NCI-H1417 (cell line): ENCODE data around the gene DYNLT1.
"Not testable (repeated sequence)": the region's sequence is repeated elsewhere in the genome, so short reads cannot be mapped to it uniquely, and the experiment has no call there.

Experiments used
- DNase-seq, 3 experiments: peaks; one replicate each; lab custom pipeline; 2025; lab: John Stamatoyannopoulos, UW

Gene DYNLT1

GRCh38 chr6:158644231-158645063, at the start of gene DYNLT1:
TSS of gene DYNLT1 (minus strand) at chr6:158644743. CDS start at chr6:158644708, 35 bp downstream.
- DNase-seq, result peak; percentile 88 to 99 (median 98)

DNA sequence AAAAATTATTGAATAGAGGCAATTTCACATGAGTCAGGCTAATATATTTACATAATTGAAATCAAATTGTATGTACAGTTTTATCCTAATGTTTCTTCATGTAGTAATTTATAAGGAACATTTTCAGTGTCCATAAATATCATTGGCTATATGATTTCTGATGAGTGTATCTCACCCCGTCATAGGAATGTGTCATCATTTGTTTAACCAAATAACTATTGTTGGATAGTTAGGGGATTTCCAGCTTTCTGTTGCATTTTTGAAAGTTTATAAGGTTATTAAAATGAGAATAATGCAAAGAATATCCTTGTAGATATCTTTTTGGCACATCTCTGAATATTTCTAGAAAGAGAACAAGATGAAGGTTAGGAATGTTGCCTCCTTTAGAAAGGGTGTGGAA, 44.3 kb upstream of the DYNLT1 start:
- no peak for DNase-seq

GRCh38 chr6:158687506-158687905, 43.0 kb upstream of the DYNLT1 start:
- DNase-seq, result no peak

DNA sequence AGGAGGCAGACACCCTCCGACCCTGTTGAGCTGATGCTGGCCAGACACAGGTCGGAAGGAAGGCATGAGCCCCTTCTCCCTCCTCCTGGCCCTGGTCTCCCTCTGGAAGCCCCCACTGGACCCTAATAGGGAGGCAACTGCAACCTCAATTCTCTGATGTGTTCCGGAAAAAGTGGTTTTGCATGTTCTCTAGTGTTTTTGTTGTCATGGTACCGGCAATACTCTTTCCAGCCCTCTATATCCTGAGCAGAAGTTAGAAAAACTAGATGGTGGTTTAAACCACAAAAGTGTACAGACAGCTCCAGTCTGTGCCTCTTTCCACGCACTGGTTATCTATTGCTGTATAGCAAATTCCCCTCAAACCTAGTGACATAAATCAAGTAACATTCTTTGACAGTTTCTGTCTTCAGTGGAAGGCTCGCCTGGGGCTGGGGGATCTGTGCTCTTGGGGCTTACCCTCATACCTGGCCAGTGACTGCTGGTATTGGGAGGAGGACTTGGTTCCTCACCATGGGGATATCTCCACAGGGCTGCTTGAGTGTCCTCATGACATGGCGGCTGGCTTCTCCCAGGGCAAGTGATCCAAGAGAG, 42.3 kb upstream of the DYNLT1 start:
- no peak for DNase-seq

DNA sequence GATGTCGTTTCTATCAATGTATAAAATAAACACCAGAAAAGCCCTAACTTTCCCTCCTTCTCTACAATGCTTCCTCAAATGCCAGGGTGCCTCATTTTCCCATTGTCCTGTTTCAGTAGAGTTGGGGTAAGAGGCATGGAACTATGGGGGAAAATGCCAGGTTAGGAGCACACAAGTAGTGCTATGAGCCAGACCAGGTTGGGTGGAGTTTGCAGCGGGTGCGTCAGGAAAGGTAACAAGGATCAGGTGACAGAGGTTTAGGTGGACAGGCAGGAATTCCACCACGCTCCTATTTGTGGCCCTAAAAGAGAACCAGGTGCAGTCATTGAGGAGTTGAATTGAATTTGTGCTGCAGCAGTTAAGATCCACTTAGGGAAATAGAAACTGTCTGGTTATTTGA, 41.8 kb upstream of the DYNLT1 start:
- DNase-seq, result no peak

DNA sequence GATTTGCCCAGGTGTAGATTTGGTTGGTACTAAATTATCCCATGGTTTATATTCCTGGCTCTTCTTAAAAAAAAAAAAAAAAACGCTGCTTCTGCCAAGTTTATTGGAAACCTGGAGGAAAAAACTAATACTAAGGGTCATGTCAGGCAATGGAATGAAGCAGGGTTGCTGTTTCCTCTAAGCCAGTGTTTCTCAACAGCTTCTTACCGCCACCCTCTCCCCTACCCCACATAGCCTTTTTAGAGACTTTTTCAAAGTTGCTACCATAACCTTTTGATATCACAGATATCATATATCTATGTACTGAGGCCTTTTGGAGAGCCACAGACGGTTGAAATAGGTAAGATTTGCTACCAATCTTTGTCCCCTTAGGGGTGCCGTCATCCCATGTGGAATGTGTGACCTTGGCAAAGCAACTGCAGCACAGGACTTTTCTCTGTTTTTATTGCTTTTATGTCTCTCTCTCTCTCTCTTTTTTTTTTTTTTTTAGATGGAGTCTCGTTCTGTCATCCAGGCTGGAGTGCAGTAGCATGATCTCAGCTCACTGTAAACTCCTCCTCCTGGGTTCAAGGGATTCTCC, 40.3 kb upstream of the DYNLT1 start:
- no peak for DNase-seq

DNA sequence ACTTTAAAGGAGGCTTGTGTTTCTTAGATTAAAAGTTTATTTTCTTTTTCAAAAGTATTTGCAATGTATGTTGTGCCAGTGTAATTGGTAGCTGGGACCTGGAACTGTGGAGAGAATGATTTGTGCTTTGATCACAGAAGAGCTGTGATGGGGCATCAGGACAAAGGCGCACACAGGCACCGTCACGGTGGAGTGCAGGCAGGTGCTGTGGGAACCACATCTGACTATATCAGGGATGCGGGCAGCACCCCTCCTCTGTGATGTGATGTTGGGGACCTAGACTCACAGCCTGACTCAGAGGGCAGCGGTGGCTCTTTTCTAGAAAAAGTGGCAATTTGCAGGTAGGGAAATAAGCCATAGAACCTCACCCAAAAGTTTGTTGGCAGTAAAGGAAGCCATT, 39.8 kb upstream of the DYNLT1 start:
- no peak for DNase-seq

- no peak for DNase-seq
Observed at GRCh38 chr6:158680481-158680880, 35.9 kb upstream of the DYNLT1 start.

- no peak for DNase-seq
Observed at GRCh38 chr6:158680015-158680414, 35.5 kb upstream of the DYNLT1 start.

- DNase-seq, result no peak
Observed at GRCh38 chr6:158677906-158678578, 33.5 kb upstream of the DYNLT1 start.

DNA sequence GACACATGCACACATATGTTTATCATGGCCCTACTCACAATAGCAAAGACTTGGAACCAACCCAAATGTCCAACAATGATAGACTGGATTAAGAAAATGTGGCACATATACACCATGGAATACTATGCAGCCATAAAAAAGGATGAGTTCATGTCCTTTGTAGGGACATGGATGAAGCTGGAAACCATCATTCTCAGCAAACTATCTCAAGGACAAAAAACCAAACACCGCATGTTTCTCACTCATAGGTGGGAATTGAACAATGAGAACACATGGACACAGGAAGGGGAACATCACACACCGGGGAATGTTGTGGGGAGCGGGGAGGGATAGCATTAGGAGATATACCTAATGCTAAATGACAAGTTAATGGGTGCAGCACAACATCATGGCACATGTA, 32.6 kb upstream of the DYNLT1 start:
- DNase-seq, result not testable (repeated sequence)

DNA sequence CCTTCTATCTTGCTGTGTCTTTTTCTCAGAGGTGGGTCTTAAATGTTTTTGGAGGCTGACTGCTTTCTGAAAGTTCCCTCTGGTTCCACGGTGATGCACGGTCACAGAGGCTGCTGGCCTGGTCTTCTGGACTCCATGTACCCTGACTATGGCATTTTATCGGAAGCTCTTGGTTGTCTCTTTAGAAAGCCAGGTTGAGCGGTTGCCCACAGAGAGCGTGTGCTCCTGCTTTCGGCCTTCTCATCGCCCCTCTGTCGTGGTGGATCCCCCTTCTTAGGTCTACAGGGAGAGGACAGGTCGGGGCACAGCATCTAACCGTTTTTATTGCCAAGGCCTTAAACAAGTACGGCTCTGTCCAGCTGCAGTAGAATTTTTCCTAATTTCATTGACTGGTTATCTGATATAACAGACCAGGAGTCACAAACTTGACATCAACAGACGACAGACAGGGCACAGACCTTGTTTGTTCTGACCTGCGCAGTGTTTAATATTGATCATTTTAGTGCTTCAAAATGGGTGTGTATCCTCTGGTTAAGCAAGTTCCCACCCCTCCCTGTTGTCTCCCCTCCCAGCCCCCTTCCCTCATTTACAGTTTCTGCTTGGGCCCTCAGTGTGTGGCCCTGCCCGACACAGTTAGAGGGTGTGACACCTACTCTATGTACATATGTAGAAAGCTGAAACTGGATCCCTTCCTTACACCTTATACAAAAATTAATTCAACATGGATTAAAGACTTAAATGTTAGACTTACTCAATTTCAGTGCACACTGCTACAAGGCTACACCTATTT, 30.0 kb upstream of the DYNLT1 start:
- DNase-seq, result no peak

- DNase-seq, result no peak
Observed at GRCh38 chr6:158672726-158673125, 28.2 kb upstream of the DYNLT1 start.

GRCh38 chr6:158672119-158672518, 27.6 kb upstream of the DYNLT1 start:
- peak in 1 of 3 experiments; percentile 32 for DNase-seq

- peak in 2 of 3 experiments; percentile 35 to 71 for DNase-seq
Observed at GRCh38 chr6:158669145-158670035, 24.8 kb upstream of the DYNLT1 start.

DNA sequence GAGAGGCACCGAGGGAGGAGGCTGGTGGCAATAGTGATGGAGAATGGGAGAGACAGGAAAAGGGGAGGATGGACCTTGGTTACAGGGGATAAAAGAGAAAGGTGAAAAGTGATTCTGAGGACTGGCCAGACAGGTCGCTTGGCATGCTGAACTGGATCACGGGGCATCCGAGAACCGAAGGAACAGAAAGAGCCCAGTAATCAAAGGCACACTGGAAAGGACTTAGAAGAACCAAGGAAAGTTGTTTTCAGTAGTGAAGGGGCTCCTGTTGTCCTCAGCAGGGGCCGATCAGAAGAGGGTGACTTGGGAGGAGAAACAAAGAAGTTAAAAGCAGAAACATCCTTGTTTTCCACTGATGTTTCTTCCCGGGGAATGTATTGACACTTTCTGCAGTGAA, 24.2 kb upstream of the DYNLT1 start:
- no peak for DNase-seq

- DNase-seq, result no peak
Observed at GRCh38 chr6:158667360-158667981, 22.9 kb upstream of the DYNLT1 start.

DNA sequence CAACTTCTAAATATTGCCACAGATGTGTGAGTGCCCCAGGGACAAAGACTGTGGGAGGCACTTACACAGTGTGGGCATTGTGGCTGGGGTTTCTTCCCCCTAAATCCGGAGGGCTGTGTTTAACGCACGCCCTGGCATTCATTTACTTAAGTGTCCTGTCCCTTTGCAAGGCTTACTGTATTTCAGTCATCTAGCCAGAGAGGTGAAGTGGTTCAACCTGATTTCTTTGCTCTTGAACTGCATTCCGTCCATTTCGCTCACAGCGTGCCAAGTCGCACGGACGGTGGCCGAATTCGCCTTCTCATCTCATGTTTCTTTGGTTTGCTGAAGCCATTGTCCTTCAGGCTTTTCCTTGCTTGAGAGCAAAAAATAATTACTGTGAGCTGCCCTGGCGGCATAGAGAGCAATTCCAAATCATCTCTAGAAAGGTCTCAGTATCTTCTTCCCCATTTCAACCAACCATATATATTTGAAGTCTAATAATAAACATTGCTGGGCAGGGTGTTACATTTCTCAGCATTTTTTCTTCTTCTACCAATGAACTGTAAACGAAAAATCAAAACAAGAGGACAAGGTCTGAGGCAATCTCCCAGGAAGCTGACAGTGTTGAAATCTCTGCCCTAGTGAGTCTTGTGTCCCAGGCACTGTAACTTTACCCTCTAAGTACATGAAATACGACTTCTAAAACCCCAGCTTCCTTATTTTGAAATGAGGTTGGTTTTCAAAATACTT, 22.3 kb upstream of the DYNLT1 start:
- DNase-seq, result peak in 1 of 3 experiments; percentile 81

- peak in 1 of 3 experiments; percentile 47 for DNase-seq
Observed at GRCh38 chr6:158665332-158665731, 20.8 kb upstream of the DYNLT1 start.
